IMR-90 (cell line): ENCODE data around the gene SECTM1. TPM values are rescaled to one million over a fixed set of nuclear protein-coding genes. Genes with fewer than 3 reads are reported as not detected.

Experiments
- ATAC-seq: fragments of 200-7000 bp; cut with Tn5 transposase; 2 replicates; pipeline ENCODE4 v1.9.1; 2020; ENCODE audit warnings: low read depth, mild to moderate bottlenecking, moderate library complexity
- BruUV-seq: library from RNA; stranded (reverse); fragments of 400-500 nt; replicated peaks from 2 replicates; lab custom pipeline; 2021; lab: Mats Ljungman, UMichigan
- CTCF ChIA-PET: fragments of 300-600 bp; formaldehyde crosslinking; extraction: SDS; loops from one replicate; lab custom pipeline; 2021; ENCODE audit warnings: antibody characterized with exemption; lab: Yijun Ruan, JAX
- POLR2A ChIA-PET: fragments of 300-600 bp; sonication (Branson Sonifier 250); formaldehyde crosslinking; loops from one replicate; lab custom pipeline; 2022; ENCODE audit warnings: antibody characterized with exemption; ENCODE audit not compliant: unreplicated experiment; lab: Charles Lee
- DNase-seq: peaks from one replicate; pipeline ENCODE4 v3.0.0; 2013
- H2AFZ ChIP-seq: replicated peaks from 2 replicates; pipeline ENCODE3; 2013; ENCODE audit warnings: low read length, mild to moderate bottlenecking; ENCODE audit not compliant: poor library complexity
- H2AK5ac ChIP-seq: 2 replicates; pipeline ENCODE4 v1.6.1; 2013; ENCODE audit warnings: low read depth, low read length, inconsistent platforms
- H2AK9ac ChIP-seq: replicated peaks from 2 replicates; pipeline ENCODE3; 2013; ENCODE audit warnings: mild to moderate bottlenecking, low read depth, low read length, moderate library complexity; ENCODE audit not compliant: poor library complexity
- H2BK120ac ChIP-seq: 2 replicates; pipeline ENCODE4 v1.6.1; 2013; ENCODE audit warnings: low read depth, low read length, inconsistent platforms
- H2BK15ac ChIP-seq: 3 replicates; pipeline ENCODE4 v1.6.1; 2013; ENCODE audit warnings: low read depth, low read length, inconsistent platforms
- H2BK20ac ChIP-seq: 2 replicates; pipeline ENCODE4 v1.6.1; 2013; ENCODE audit warnings: low read depth, mild to moderate bottlenecking, inconsistent platforms, low read length, moderate library complexity
- H2BK5ac ChIP-seq: 2 replicates; pipeline ENCODE4 v1.6.1; 2013; ENCODE audit warnings: mild to moderate bottlenecking, low read depth, low read length, inconsistent platforms; ENCODE audit not compliant: poor library complexity, severe bottlenecking
- H3K14ac ChIP-seq: replicated peaks from 2 replicates; pipeline ENCODE4 v1.6.1; 2013; ENCODE audit warnings: low read depth, low read length, inconsistent platforms
- H3K18ac ChIP-seq: 2 replicates; pipeline ENCODE4 v1.6.1; 2013; ENCODE audit warnings: low read depth, low read length, control low read depth
- H3K23ac ChIP-seq: 2 replicates; pipeline ENCODE4 v1.6.1; 2013; ENCODE audit warnings: low read depth, low read length, inconsistent platforms
- H3K27ac ChIP-seq: 2 replicates; pipeline ENCODE4 v1.5.1; 2013; ENCODE audit warnings: mild to moderate bottlenecking, control low read depth, low read length; ENCODE audit not compliant: insufficient read depth
- H3K27me3 ChIP-seq: 2 replicates; pipeline ENCODE4 v1.6.1; 2013; ENCODE audit warnings: low read length; ENCODE audit not compliant: control insufficient read depth, insufficient read depth
- H3K36me3 ChIP-seq: 2 replicates; pipeline ENCODE4 v1.6.1; 2013; ENCODE audit warnings: low read length, mixed read lengths; ENCODE audit not compliant: control insufficient read depth, insufficient read depth
- H3K4ac ChIP-seq: 2 replicates; pipeline ENCODE4 v1.6.1; 2013; ENCODE audit warnings: low read depth, low read length, inconsistent platforms
- H3K4me1 ChIP-seq: 2 replicates; pipeline ENCODE4 v1.6.1; 2013; ENCODE audit warnings: low read length, mixed read lengths; ENCODE audit not compliant: control insufficient read depth, insufficient read depth
- H3K4me2 ChIP-seq: 2 replicates; pipeline ENCODE4 v1.6.1; 2013; ENCODE audit warnings: low read depth, mild to moderate bottlenecking, control low read depth, low read length, moderate library complexity
- H3K4me3 ChIP-seq: 2 replicates; pipeline ENCODE4 v1.5.1; 2013; ENCODE audit warnings: low read depth, mild to moderate bottlenecking, control low read depth, low read length, moderate library complexity; ENCODE audit not compliant: insufficient read depth
- H3K56ac ChIP-seq: 2 replicates; pipeline ENCODE4 v1.6.1; 2013; ENCODE audit warnings: low read length, inconsistent platforms; ENCODE audit not compliant: insufficient read depth; ENCODE audit errors: extremely low read depth
- H3K79me1 ChIP-seq, 2 experiments: 2 replicates each; pipeline ENCODE4 v1.6.1; 2013; ENCODE audit warnings: low read length in 2 of 2, inconsistent platforms in 1 of 2, low read depth in 1 of 2
- H3K9ac ChIP-seq: 2 replicates; pipeline ENCODE4 v1.6.1; 2013; ENCODE audit warnings: low read depth, low read length, control low read depth
- H3K9me1 ChIP-seq: 2 replicates; pipeline ENCODE4 v1.6.1; 2013; ENCODE audit warnings: low read length, inconsistent platforms; ENCODE audit not compliant: insufficient read depth
- H3K9me3 ChIP-seq: 2 replicates; pipeline ENCODE4 v1.6.1; 2013; ENCODE audit warnings: low read length; ENCODE audit not compliant: control insufficient read depth, insufficient read depth
- H4K20me1 ChIP-seq: 2 replicates; pipeline ENCODE4 v1.6.1; 2013; ENCODE audit warnings: low read length, inconsistent platforms; ENCODE audit not compliant: insufficient read depth
- H4K5ac ChIP-seq: 2 replicates; pipeline ENCODE4 v1.6.1; 2013; ENCODE audit warnings: mild to moderate bottlenecking, low read depth, low read length, control low read depth
- H4K8ac ChIP-seq, 2 experiments: 2 replicates each; pipeline ENCODE4 v1.6.1; 2013; ENCODE audit warnings: low read depth in 2 of 2, low read length in 2 of 2, control low read depth in 1 of 2, inconsistent platforms in 1 of 2
- H4K91ac ChIP-seq: 2 replicates; pipeline ENCODE4 v1.6.1; 2013; ENCODE audit warnings: low read depth, low read length, inconsistent platforms; ENCODE audit not compliant: insufficient read depth
- BHLHE40 ChIP-seq: fragments of 150-350 bp; IDR thresholded peaks from 2 replicates; pipeline ENCODE4 v1.6.1; 2016; ENCODE audit warnings: mild to moderate bottlenecking, low read depth, low read length
- CEBPB ChIP-seq: IDR thresholded peaks from 2 replicates; pipeline ENCODE4 v1.6.1; 2012; ENCODE audit warnings: low read depth, low read length, improper control_type of control experiment
- CHD1 ChIP-seq: IDR thresholded peaks from 2 replicates; pipeline ENCODE4 v1.6.1; 2012; ENCODE audit warnings: low read depth, low read length, improper control_type of control experiment
- FOS ChIP-seq: fragments of 150-350 bp; IDR thresholded peaks from 2 replicates; pipeline ENCODE4 v1.6.1; 2016; ENCODE audit warnings: low read depth, low read length
- MAFK ChIP-seq: IDR thresholded peaks from 2 replicates; pipeline ENCODE4 v1.6.1; 2012; ENCODE audit warnings: low read depth, low read length, improper control_type of control experiment
- MAZ ChIP-seq: IDR thresholded peaks from 2 replicates; pipeline ENCODE4 v1.6.1; 2012; ENCODE audit warnings: low read depth, mild to moderate bottlenecking, low read length, improper control_type of control experiment, moderate library complexity, borderline replicate concordance
- MXI1 ChIP-seq: IDR thresholded peaks from 2 replicates; pipeline ENCODE4 v1.6.1; 2012; ENCODE audit warnings: low read depth, mild to moderate bottlenecking, low read length, moderate library complexity, borderline replicate concordance
- NFE2L2 ChIP-seq: fragments of 150-350 bp; IDR thresholded peaks from 2 replicates; pipeline ENCODE4 v1.6.1; 2016; ENCODE audit warnings: low read depth, mild to moderate bottlenecking, low read length
- POLR2A ChIP-seq: IDR thresholded peaks from 2 replicates; pipeline ENCODE4 v1.6.1; 2012; ENCODE audit warnings: mild to moderate bottlenecking, low read depth, low read length
- RAD21 ChIP-seq: IDR thresholded peaks from 2 replicates; pipeline ENCODE4 v1.6.1; 2012; ENCODE audit warnings: low read length, improper control_type of control experiment
- RCOR1 ChIP-seq: IDR thresholded peaks from 2 replicates; pipeline ENCODE4 v1.6.1; 2012; ENCODE audit warnings: mild to moderate bottlenecking, low read length, improper control_type of control experiment; ENCODE audit not compliant: insufficient replicate concordance
- RFX5 ChIP-seq: IDR thresholded peaks from 2 replicates; pipeline ENCODE4 v1.8.0; 2012; ENCODE audit warnings: low read depth, mild to moderate bottlenecking, low read length, moderate library complexity
- SMC3 ChIP-seq: fragments of 150-350 bp; IDR thresholded peaks from 2 replicates; pipeline ENCODE4 v1.6.1; 2016; ENCODE audit warnings: low read depth, mild to moderate bottlenecking, antibody characterized with exemption, low read length, moderate library complexity
- WGBS, 2 experiments: methylation state at CpG; one replicate each; pipeline versions ENCODE4 v1.1.5 to v1.1.7; 2013; ENCODE audit warnings: missing lambda C conversion rate in 2 of 2; ENCODE audit not compliant: insufficient read length in 1 of 2; ENCODE audit errors: extremely low coverage in 2 of 2; 5-methylcytosine and 5-hydroxymethylcytosine counted together
- dilution Hi-C: fragments of 300-500 bp; cut with HindIII; formaldehyde crosslinking; loops from one replicate; pipeline ENCODE4 v1.14.3; 2018; ENCODE audit warnings: low sequenced_read_pairs; ENCODE audit not compliant: unreplicated experiment
- in situ Hi-C: fragments of 300-500 bp; cut with MboI; formaldehyde crosslinking; loops from 3 replicates; pipeline ENCODE4 v1.14.3; 2019; ENCODE audit warnings: low sequenced_read_pairs, inconsistent platforms, mixed read lengths
- intact Hi-C: fragments of 100-400 bp; cut with micrococcal nuclease; formaldehyde crosslinking; loops from 2 replicates; pipeline ENCODE4 v1.10.0; 2022
- polyA plus RNA-seq, 3 experiments: library from polyadenylated mRNA; depleted of rRNA; stranded (reverse); fragments of >200 nt; gene quantifications; 2 replicates each; pipeline ENCODE4 v1.2.3, GENCODE V29; 2012; ENCODE audit warnings: low replicate concordance in 1 of 3
- total RNA-seq: library from RNA; depleted of rRNA; stranded (reverse); fragments of >200 nt; gene quantifications from 2 replicates; pipeline ENCODE4 v1.2.3, GENCODE V29; 2012
- TF ChIP-seq, protein P1 (sequence below): fragments of 150-350 bp; IDR thresholded peaks from 2 replicates; pipeline ENCODE4 v1.6.1; 2017; ENCODE audit warnings: mild to moderate bottlenecking, antibody characterized with exemption, low read length, low read depth
- TF ChIP-seq, protein P2 (sequence below): fragments of 150-350 bp; IDR thresholded peaks from 2 replicates; pipeline ENCODE4 v1.6.1; 2016; ENCODE audit warnings: low read depth, mild to moderate bottlenecking, low read length, moderate library complexity, borderline replicate concordance

Gene SECTM1
- total and polyA plus RNA-seq, 2 of the 4 experiments (the other 2 are of a cell fraction) = 2.3 to 4.4 TPM

DNA sequence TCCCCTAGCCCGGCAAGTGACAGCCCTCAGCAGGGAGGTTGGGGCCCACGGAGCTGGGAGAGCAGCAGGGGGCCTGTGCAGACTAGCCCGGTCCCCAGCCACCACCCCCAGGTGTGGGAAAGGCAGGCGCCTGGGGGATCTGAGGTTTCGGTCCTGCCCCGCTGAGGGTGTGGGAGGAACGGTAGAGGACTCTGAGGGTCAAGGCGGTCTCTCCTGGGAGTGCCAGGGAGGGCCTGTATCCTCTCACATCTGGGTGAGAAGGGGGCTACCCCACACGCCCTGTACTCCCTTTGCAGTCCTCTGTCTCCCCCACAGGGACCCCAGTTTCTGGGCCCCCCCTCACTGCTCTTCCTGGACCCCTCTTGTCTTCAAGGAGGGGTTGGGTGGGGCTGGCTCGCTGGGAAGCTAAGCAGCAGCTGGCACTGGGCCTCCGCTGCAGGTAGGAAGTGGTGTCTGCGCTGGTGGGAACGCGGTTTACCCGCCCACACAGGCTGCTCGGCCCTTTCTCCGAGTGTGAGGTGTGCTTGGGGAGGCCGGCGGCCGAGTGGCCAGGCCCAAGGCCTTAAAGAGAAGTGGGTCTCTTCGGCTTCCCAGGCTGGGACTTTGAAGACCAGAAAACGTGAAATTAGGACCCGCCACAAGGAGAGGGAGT is 31.5 kb downstream of the SECTM1 start:
- no peak overlapping the region for H2BK20ac ChIP-seq
- H3K4me1 ChIP-seq = peaks cover 18% of the 10 kb centered on the region
- in situ Hi-C loops (no loop called here), intact Hi-C loops (no loop called here), dilution Hi-C loops (no loop called here)
- H4K91ac ChIP-seq = no peak overlapping the region
- H3K27me3 ChIP-seq = no peaks in the 10 kb centered on the region; the same call in 1 of the 2 replicates
- no peak overlapping the region for H4K5ac ChIP-seq
- H3K27ac ChIP-seq = no peak overlapping the region
- no peak overlapping the region for H3K23ac ChIP-seq
- no peak overlapping the region for H3K4me3 ChIP-seq
- DNase-seq (no peak), ATAC-seq (no peak)
- POLR2A ChIA-PET = no interaction called here
- no peak overlapping the region for H3K18ac ChIP-seq
- peaks cover 9% of the 10 kb centered on the region for H3K9me1 ChIP-seq
- no peak overlapping the region for H2AK9ac ChIP-seq
- CTCF ChIA-PET = no interaction called here
- H3K9me3 ChIP-seq = no peaks in the 10 kb centered on the region
- no peak for TF ChIP-seq CHD1
- no peak for TF ChIP-seq RFX5
- no peak for TF ChIP-seq BHLHE40
- no peak for TF ChIP-seq RCOR1
- no peak for TF ChIP-seq NFE2L2
- TF ChIP-seq SMC3 = no peak
- TF ChIP-seq POLR2A = no peak
- no peak for TF ChIP-seq MAFK
- TF ChIP-seq MAZ = no peak
- no peak for TF ChIP-seq MXI1
- TF ChIP-seq RAD21 = no peak
- TF ChIP-seq FOS = no peak
- TF ChIP-seq, protein P1, sequence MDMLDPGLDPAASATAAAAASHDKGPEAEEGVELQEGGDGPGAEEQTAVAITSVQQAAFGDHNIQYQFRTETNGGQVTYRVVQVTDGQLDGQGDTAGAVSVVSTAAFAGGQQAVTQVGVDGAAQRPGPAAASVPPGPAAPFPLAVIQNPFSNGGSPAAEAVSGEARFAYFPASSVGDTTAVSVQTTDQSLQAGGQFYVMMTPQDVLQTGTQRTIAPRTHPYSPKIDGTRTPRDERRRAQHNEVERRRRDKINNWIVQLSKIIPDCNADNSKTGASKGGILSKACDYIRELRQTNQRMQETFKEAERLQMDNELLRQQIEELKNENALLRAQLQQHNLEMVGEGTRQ = no peak
- TF ChIP-seq CEBPB = no peak
- TF ChIP-seq, protein P2, sequence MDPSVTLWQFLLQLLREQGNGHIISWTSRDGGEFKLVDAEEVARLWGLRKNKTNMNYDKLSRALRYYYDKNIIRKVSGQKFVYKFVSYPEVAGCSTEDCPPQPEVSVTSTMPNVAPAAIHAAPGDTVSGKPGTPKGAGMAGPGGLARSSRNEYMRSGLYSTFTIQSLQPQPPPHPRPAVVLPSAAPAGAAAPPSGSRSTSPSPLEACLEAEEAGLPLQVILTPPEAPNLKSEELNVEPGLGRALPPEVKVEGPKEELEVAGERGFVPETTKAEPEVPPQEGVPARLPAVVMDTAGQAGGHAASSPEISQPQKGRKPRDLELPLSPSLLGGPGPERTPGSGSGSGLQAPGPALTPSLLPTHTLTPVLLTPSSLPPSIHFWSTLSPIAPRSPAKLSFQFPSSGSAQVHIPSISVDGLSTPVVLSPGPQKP = no peak
- H3K4ac ChIP-seq = no peak overlapping the region
- 0 out of 2 replicates have a peak overlapping the region, but pooled peaks have one; percentile 8 for H2AK5ac ChIP-seq
- H4K20me1 ChIP-seq = no peaks in the 10 kb centered on the region; the same call in 1 of the 2 replicates
- 95% methylated on average over 3 of the region's 23 CpGs; no CpG with 5 or more reads in 1 of the 2 experiments for WGBS, 2 experiments
- H3K4me2 ChIP-seq = no peak overlapping the region
- no peak overlapping the region for H2BK5ac ChIP-seq
- BruUV-seq = no TSS peak
- no peak overlapping the region for H2AFZ ChIP-seq
- no peak overlapping the region for H3K9ac ChIP-seq
- no peak overlapping the region for H3K56ac ChIP-seq
- H2BK120ac ChIP-seq = no peak overlapping the region
- H3K14ac ChIP-seq = no peak overlapping the region
- H3K79me1 ChIP-seq = peaks cover 0 to 6% of the 10 kb centered on the region in 2 experiments; a peak in 1 of 4 replicates
- no peak overlapping the region for H2BK15ac ChIP-seq
- no peaks in the 10 kb centered on the region for H3K36me3 ChIP-seq
- H4K8ac ChIP-seq = no peak overlapping the region
